Mucosa of rectum (tissue), 2 donors: ENCODE measurements around the gene RAB5A.
"Not testable (repeated sequence)": the region's sequence is repeated elsewhere in the genome, so short reads cannot be mapped to it uniquely, and the experiment has no call there.

ENCODE experiments used
- H3K27ac ChIP-seq, 2 donors: one replicate each; pipeline ENCODE4 v1.7.0; 2013; ENCODE audit warnings: inconsistent platforms in 2 of 2, low read depth in 2 of 2, low read length in 2 of 2
- H3K27me3 ChIP-seq, 2 donors: one replicate each; pipeline ENCODE4 v1.7.0; 2013; ENCODE audit warnings: low read length in 2 of 2; ENCODE audit not compliant: control insufficient read depth in 2 of 2, insufficient read depth in 2 of 2
- H3K36me3 ChIP-seq, 2 donors: one replicate each; pipeline ENCODE4 v1.7.0; 2013; ENCODE audit warnings: low read length in 2 of 2; ENCODE audit not compliant: control insufficient read depth in 2 of 2, insufficient read depth in 2 of 2
- H3K4me1 ChIP-seq, 2 donors: one replicate each; pipeline ENCODE4 v1.7.0; 2013; ENCODE audit warnings: low read length in 2 of 2, mild to moderate bottlenecking in 1 of 2; ENCODE audit not compliant: control insufficient read depth in 2 of 2, insufficient read depth in 2 of 2
- H3K4me3 ChIP-seq, 2 donors: one replicate each; pipeline ENCODE4 v1.7.0; 2013; ENCODE audit warnings: low read length in 2 of 2
- H3K9ac ChIP-seq, 2 donors: one replicate each; pipeline ENCODE4 v1.7.0; 2013; ENCODE audit warnings: low read length in 2 of 2, low read depth in 1 of 2, mild to moderate bottlenecking in 1 of 2
- H3K9me3 ChIP-seq, 2 donors: one replicate each; pipeline ENCODE4 v1.7.0; 2013; ENCODE audit warnings: low read length in 2 of 2; ENCODE audit not compliant: control insufficient read depth in 2 of 2
- donor health status: healthy.
- donor health status: Normal muscosa, but diverticular disease.

Gene RAB5A, protein sequence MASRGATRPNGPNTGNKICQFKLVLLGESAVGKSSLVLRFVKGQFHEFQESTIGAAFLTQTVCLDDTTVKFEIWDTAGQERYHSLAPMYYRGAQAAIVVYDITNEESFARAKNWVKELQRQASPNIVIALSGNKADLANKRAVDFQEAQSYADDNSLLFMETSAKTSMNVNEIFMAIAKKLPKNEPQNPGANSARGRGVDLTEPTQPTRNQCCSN

GRCh38 chr3:19946832-19947548 is at the start of gene RAB5A:
Gene RAB5A (plus strand): TSS chr3:19947097. CDS start chr3:19950899, 3,802 bp downstream.
- no peaks in the 10 kb centered on the region for H3K9me3 ChIP-seq
- H3K27ac ChIP-seq = peak within 1 kb of the TSS; percentile 98 to 99
- peaks cover 20 to 22% of the 10 kb centered on the region in 2 donors for H3K4me1 ChIP-seq
- H3K4me3 ChIP-seq = peak within 1 kb of the TSS; percentile 96 to 98
- no peaks in the 10 kb centered on the region for H3K27me3 ChIP-seq
- H3K9ac ChIP-seq = peak within 1 kb of the TSS; percentile 93 to 99
- H3K36me3 ChIP-seq = peaks cover 4 to 10% of the 10 kb centered on the region in 2 donors

DNA sequence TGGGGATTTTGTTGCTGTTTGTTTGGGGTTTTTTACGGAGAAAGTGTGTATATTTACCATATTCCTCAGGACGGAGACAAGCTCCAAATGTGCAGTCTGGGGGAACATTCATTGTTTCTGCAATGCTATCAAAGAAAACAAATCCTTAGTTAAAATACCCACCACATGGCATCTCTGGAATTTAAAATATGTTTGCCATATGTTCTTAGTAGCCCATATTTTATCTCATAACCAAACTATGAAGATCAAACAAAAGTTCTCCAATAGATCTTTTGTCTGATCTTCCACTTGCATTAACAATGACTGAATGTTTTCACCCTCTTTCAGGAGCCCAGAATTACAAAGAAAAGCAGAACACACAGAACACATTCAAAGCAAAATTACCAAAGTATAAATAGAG is 48.2 kb upstream of the RAB5A start:
- Histone ChIP-seq H3K27ac (no peak overlapping the region), H3K27me3 (no peaks in the 10 kb centered on the region), H3K4me3 (no peak overlapping the region), H3K9ac (no peak overlapping the region), H3K4me1 (peaks cover 0 to 2% of the 10 kb centered on the region in 2 donors), H3K9me3 (no peaks in the 10 kb centered on the region), H3K36me3 (no peaks in the 10 kb centered on the region)

GRCh38 chr3:19899264-19899663 is 47.6 kb upstream of the RAB5A start:
- Histone ChIP-seq H3K9me3 (no peaks in the 10 kb centered on the region), H3K4me3 (no peak overlapping the region), H3K36me3 (no peaks in the 10 kb centered on the region), H3K27me3 (no peaks in the 10 kb centered on the region), H3K27ac (no peak overlapping the region), H3K9ac (no peak overlapping the region), H3K4me1 (peaks cover 0 to 2% of the 10 kb centered on the region in 2 donors)

GRCh38 chr3:19899833-19900232 is 47.1 kb upstream of the RAB5A start:
- H3K27me3 ChIP-seq, H3K36me3 ChIP-seq, H3K4me1 ChIP-seq, H3K4me3 ChIP-seq, H3K27ac ChIP-seq, H3K9ac ChIP-seq, H3K9me3 ChIP-seq: not testable (repeated sequence)

- Histone ChIP-seq H3K27me3 (no peaks in the 10 kb centered on the region), H3K27ac (no peak overlapping the region), H3K36me3 (no peaks in the 10 kb centered on the region), H3K9me3 (no peaks in the 10 kb centered on the region), H3K9ac (no peak overlapping the region), H3K4me1 (peaks cover 0 to 2% of the 10 kb centered on the region in 2 donors), H3K4me3 (no peak overlapping the region)
These were observed 45.6 kb upstream of the RAB5A start for GRCh38 chr3:19901337-19901736.

DNA sequence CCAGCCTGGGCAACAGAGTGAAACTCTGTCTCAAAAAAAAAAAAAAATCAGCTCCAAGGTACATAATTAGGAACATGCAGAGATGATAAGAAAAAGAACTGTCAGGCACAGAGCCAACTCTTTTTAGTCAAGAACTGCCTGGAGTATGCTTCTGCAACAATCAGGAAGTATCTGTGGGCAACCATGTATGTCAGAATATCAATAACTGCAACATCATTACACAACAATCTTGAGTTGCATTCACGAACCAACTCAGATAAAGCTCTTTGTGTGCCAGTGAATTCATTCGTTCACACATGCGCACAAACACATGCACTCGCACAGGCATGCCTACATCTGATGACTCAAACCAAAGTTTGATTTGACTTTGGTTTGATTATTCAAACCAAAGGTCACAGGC is 45.0 kb upstream of the RAB5A start:
- H3K4me3 ChIP-seq = no peak overlapping the region
- H3K36me3 ChIP-seq = no peaks in the 10 kb centered on the region
- H3K9ac ChIP-seq = no peak overlapping the region
- H3K4me1 ChIP-seq = peaks cover 0 to 2% of the 10 kb centered on the region in 2 donors
- no peak overlapping the region for H3K27ac ChIP-seq
- H3K27me3 ChIP-seq = no peaks in the 10 kb centered on the region
- no peaks in the 10 kb centered on the region for H3K9me3 ChIP-seq

DNA sequence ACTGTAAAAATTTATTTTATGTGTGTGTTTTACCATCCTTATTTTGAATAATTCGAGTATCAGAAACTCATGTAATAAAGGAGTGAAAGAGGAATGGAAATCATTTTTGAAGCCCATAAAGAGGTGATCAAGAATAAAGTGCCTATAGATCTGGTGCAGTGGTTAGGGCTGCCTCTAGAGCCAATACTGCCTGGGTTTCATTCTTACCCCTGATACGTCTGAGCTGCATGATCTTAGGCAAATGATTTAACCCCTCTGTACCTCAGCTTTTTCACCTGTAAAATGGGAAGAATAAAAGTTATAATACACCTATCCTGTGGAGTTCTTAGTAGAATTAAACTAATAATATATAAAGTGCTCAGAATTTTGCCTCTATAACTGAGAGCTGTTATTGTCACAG is 43.2 kb upstream of the RAB5A start:
- H3K27ac ChIP-seq = no peak overlapping the region

DNA sequence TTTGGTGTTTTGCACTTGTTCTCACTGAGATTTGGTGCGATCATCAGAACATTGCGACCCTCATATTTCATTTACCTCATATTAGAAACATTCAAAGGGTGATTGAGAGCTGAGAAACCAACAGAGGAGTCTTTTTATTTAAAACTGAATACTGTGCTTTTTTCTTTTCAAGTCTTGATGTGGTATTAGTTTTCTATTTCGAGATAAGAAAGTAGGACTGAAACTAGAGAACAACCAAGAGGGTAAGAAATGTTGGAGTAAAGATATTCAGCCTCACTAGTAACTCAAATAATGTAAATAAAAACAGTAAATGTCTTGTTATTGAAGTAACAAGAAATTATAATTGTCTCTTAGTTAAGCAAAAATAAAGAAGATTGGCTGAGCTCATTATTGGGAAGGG is 39.4 kb upstream of the RAB5A start:
- no peaks in the 10 kb centered on the region for H3K27me3 ChIP-seq
- no peaks in the 10 kb centered on the region for H3K4me1 ChIP-seq
- H3K36me3 ChIP-seq = no peaks in the 10 kb centered on the region
- H3K27ac ChIP-seq = no peak overlapping the region
- H3K9me3 ChIP-seq = peaks cover 0 to 3% of the 10 kb centered on the region in 2 donors
- H3K4me3 ChIP-seq = no peak overlapping the region
- H3K9ac ChIP-seq = no peak overlapping the region

More for the DNA sequence above, 43.2 kb upstream of the RAB5A start:
- Histone ChIP-seq H3K9me3 (no peaks in the 10 kb centered on the region), H3K36me3 (no peaks in the 10 kb centered on the region), H3K4me1 (peaks cover 0 to 2% of the 10 kb centered on the region in 2 donors), H3K27me3 (no peaks in the 10 kb centered on the region), H3K9ac (no peak overlapping the region), H3K4me3 (no peak overlapping the region)

DNA sequence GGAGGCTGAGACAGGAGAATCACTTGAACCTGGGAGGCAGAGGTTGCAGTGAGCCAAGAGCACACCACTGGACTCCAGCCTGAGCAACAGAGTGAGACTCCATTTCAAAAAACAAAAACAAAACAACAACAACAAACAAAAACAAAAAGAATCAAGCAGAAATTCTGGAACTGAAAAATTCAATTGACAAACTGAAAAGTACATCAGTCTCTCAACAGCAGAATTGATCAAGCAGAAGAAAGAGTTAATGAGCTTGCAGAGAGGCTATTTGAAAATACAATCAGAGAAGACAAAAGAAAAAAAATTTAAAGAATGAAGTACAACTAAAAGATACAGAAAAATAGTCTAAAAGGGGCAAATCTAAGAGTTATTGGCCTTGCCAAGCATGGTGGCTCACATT is 35.4 kb upstream of the RAB5A start:
- H3K27ac ChIP-seq = no peak overlapping the region
- no peaks in the 10 kb centered on the region for H3K4me1 ChIP-seq
- no peak overlapping the region for H3K9ac ChIP-seq
- no peaks in the 10 kb centered on the region for H3K36me3 ChIP-seq
- no peaks in the 10 kb centered on the region for H3K27me3 ChIP-seq
- peaks cover 0 to 3% of the 10 kb centered on the region in 2 donors for H3K9me3 ChIP-seq
- no peak overlapping the region for H3K4me3 ChIP-seq

DNA sequence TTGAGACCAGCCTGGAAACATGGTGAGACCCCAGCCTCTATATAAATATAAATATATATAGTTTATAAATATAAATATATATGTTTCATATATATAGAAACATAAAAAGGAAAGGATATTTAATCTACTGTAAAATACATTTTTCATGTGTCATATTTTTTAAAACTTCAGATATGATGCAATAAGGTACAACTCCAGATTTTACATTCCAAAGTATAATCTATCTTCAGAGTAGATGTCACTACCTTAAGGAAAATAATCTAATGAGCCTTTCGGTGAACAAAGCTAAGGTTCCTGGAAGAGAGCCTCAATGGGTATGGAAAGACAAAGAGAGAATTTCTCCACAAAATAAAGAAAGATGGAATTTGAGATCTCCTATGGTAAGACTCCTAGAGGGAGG is 29.7 kb upstream of the RAB5A start:
- Histone ChIP-seq H3K9me3 (no peaks in the 10 kb centered on the region), H3K36me3 (no peaks in the 10 kb centered on the region), H3K9ac (no peak overlapping the region), H3K4me1 (no peaks in the 10 kb centered on the region), H3K27me3 (no peaks in the 10 kb centered on the region), H3K4me3 (no peak overlapping the region), H3K27ac (no peak overlapping the region)
